IMR-90 (cell line): ENCODE data around the gene ROBO1. TPM values are rescaled to one million over a fixed set of nuclear protein-coding genes. Genes with fewer than 3 reads are reported as not detected.

ENCODE experiments used
- ATAC-seq: fragments of 200-7000 bp; cut with Tn5 transposase; 2 replicates; pipeline ENCODE4 v1.9.1; 2020; ENCODE audit warnings: low read depth, mild to moderate bottlenecking, moderate library complexity
- BruUV-seq: library from RNA; stranded (reverse); fragments of 400-500 nt; replicated peaks from 2 replicates; lab custom pipeline; 2021; lab: Mats Ljungman, UMichigan
- CTCF ChIA-PET: fragments of 300-600 bp; formaldehyde crosslinking; extraction: SDS; loops from one replicate; lab custom pipeline; 2021; ENCODE audit warnings: antibody characterized with exemption; lab: Yijun Ruan, JAX
- POLR2A ChIA-PET: fragments of 300-600 bp; sonication (Branson Sonifier 250); formaldehyde crosslinking; loops from one replicate; lab custom pipeline; 2022; ENCODE audit warnings: antibody characterized with exemption; ENCODE audit not compliant: unreplicated experiment; lab: Charles Lee
- DNase-seq: peaks from one replicate; pipeline ENCODE4 v3.0.0; 2013
- H2AFZ ChIP-seq: replicated peaks from 2 replicates; pipeline ENCODE3; 2013; ENCODE audit warnings: low read length, mild to moderate bottlenecking; ENCODE audit not compliant: poor library complexity
- H2AK5ac ChIP-seq: 2 replicates; pipeline ENCODE4 v1.6.1; 2013; ENCODE audit warnings: low read depth, low read length, inconsistent platforms
- H2AK9ac ChIP-seq: replicated peaks from 2 replicates; pipeline ENCODE3; 2013; ENCODE audit warnings: mild to moderate bottlenecking, low read depth, low read length, moderate library complexity; ENCODE audit not compliant: poor library complexity
- H2BK120ac ChIP-seq: 2 replicates; pipeline ENCODE4 v1.6.1; 2013; ENCODE audit warnings: low read depth, low read length, inconsistent platforms
- H2BK15ac ChIP-seq: 3 replicates; pipeline ENCODE4 v1.6.1; 2013; ENCODE audit warnings: low read depth, low read length, inconsistent platforms
- H2BK20ac ChIP-seq: 2 replicates; pipeline ENCODE4 v1.6.1; 2013; ENCODE audit warnings: low read depth, mild to moderate bottlenecking, inconsistent platforms, low read length, moderate library complexity
- H2BK5ac ChIP-seq: 2 replicates; pipeline ENCODE4 v1.6.1; 2013; ENCODE audit warnings: mild to moderate bottlenecking, low read depth, low read length, inconsistent platforms; ENCODE audit not compliant: poor library complexity, severe bottlenecking
- H3K14ac ChIP-seq: replicated peaks from 2 replicates; pipeline ENCODE4 v1.6.1; 2013; ENCODE audit warnings: low read depth, low read length, inconsistent platforms
- H3K18ac ChIP-seq: 2 replicates; pipeline ENCODE4 v1.6.1; 2013; ENCODE audit warnings: low read depth, low read length, control low read depth
- H3K23ac ChIP-seq: 2 replicates; pipeline ENCODE4 v1.6.1; 2013; ENCODE audit warnings: low read depth, low read length, inconsistent platforms
- H3K27ac ChIP-seq: 2 replicates; pipeline ENCODE4 v1.5.1; 2013; ENCODE audit warnings: mild to moderate bottlenecking, control low read depth, low read length; ENCODE audit not compliant: insufficient read depth
- H3K27me3 ChIP-seq: 2 replicates; pipeline ENCODE4 v1.6.1; 2013; ENCODE audit warnings: low read length; ENCODE audit not compliant: control insufficient read depth, insufficient read depth
- H3K36me3 ChIP-seq: 2 replicates; pipeline ENCODE4 v1.6.1; 2013; ENCODE audit warnings: low read length, mixed read lengths; ENCODE audit not compliant: control insufficient read depth, insufficient read depth
- H3K4ac ChIP-seq: 2 replicates; pipeline ENCODE4 v1.6.1; 2013; ENCODE audit warnings: low read depth, low read length, inconsistent platforms
- H3K4me1 ChIP-seq: 2 replicates; pipeline ENCODE4 v1.6.1; 2013; ENCODE audit warnings: low read length, mixed read lengths; ENCODE audit not compliant: control insufficient read depth, insufficient read depth
- H3K4me2 ChIP-seq: 2 replicates; pipeline ENCODE4 v1.6.1; 2013; ENCODE audit warnings: low read depth, mild to moderate bottlenecking, control low read depth, low read length, moderate library complexity
- H3K4me3 ChIP-seq: 2 replicates; pipeline ENCODE4 v1.5.1; 2013; ENCODE audit warnings: low read depth, mild to moderate bottlenecking, control low read depth, low read length, moderate library complexity; ENCODE audit not compliant: insufficient read depth
- H3K56ac ChIP-seq: 2 replicates; pipeline ENCODE4 v1.6.1; 2013; ENCODE audit warnings: low read length, inconsistent platforms; ENCODE audit not compliant: insufficient read depth; ENCODE audit errors: extremely low read depth
- H3K79me1 ChIP-seq, 2 experiments: 2 replicates each; pipeline ENCODE4 v1.6.1; 2013; ENCODE audit warnings: low read length in 2 of 2, inconsistent platforms in 1 of 2, low read depth in 1 of 2
- H3K9ac ChIP-seq: 2 replicates; pipeline ENCODE4 v1.6.1; 2013; ENCODE audit warnings: low read depth, low read length, control low read depth
- H3K9me1 ChIP-seq: 2 replicates; pipeline ENCODE4 v1.6.1; 2013; ENCODE audit warnings: low read length, inconsistent platforms; ENCODE audit not compliant: insufficient read depth
- H3K9me3 ChIP-seq: 2 replicates; pipeline ENCODE4 v1.6.1; 2013; ENCODE audit warnings: low read length; ENCODE audit not compliant: control insufficient read depth, insufficient read depth
- H4K20me1 ChIP-seq: 2 replicates; pipeline ENCODE4 v1.6.1; 2013; ENCODE audit warnings: low read length, inconsistent platforms; ENCODE audit not compliant: insufficient read depth
- H4K5ac ChIP-seq: 2 replicates; pipeline ENCODE4 v1.6.1; 2013; ENCODE audit warnings: mild to moderate bottlenecking, low read depth, low read length, control low read depth
- H4K8ac ChIP-seq, 2 experiments: 2 replicates each; pipeline ENCODE4 v1.6.1; 2013; ENCODE audit warnings: low read depth in 2 of 2, low read length in 2 of 2, control low read depth in 1 of 2, inconsistent platforms in 1 of 2
- H4K91ac ChIP-seq: 2 replicates; pipeline ENCODE4 v1.6.1; 2013; ENCODE audit warnings: low read depth, low read length, inconsistent platforms; ENCODE audit not compliant: insufficient read depth
- BHLHE40 ChIP-seq: fragments of 150-350 bp; IDR thresholded peaks from 2 replicates; pipeline ENCODE4 v1.6.1; 2016; ENCODE audit warnings: mild to moderate bottlenecking, low read depth, low read length
- CEBPB ChIP-seq: IDR thresholded peaks from 2 replicates; pipeline ENCODE4 v1.6.1; 2012; ENCODE audit warnings: low read depth, low read length, improper control_type of control experiment
- CHD1 ChIP-seq: IDR thresholded peaks from 2 replicates; pipeline ENCODE4 v1.6.1; 2012; ENCODE audit warnings: low read depth, low read length, improper control_type of control experiment
- CTCF ChIP-seq: conservative IDR thresholded peaks from 2 replicates; pipeline ENCODE4 v1.5.1; 2012; ENCODE audit warnings: mild to moderate bottlenecking, low read depth, low read length, improper control_type of control experiment
- ELK1 ChIP-seq: fragments of 150-350 bp; IDR thresholded peaks from 2 replicates; pipeline ENCODE4 v1.6.1; 2016; ENCODE audit warnings: low read depth, mild to moderate bottlenecking, low read length, moderate library complexity, borderline replicate concordance
- FOS ChIP-seq: fragments of 150-350 bp; IDR thresholded peaks from 2 replicates; pipeline ENCODE4 v1.6.1; 2016; ENCODE audit warnings: low read depth, low read length
- MAFK ChIP-seq: IDR thresholded peaks from 2 replicates; pipeline ENCODE4 v1.6.1; 2012; ENCODE audit warnings: low read depth, low read length, improper control_type of control experiment
- MAZ ChIP-seq: IDR thresholded peaks from 2 replicates; pipeline ENCODE4 v1.6.1; 2012; ENCODE audit warnings: low read depth, mild to moderate bottlenecking, low read length, improper control_type of control experiment, moderate library complexity, borderline replicate concordance
- MXI1 ChIP-seq: IDR thresholded peaks from 2 replicates; pipeline ENCODE4 v1.6.1; 2012; ENCODE audit warnings: low read depth, mild to moderate bottlenecking, low read length, moderate library complexity, borderline replicate concordance
- RAD21 ChIP-seq: IDR thresholded peaks from 2 replicates; pipeline ENCODE4 v1.6.1; 2012; ENCODE audit warnings: low read length, improper control_type of control experiment
- RCOR1 ChIP-seq: IDR thresholded peaks from 2 replicates; pipeline ENCODE4 v1.6.1; 2012; ENCODE audit warnings: mild to moderate bottlenecking, low read length, improper control_type of control experiment; ENCODE audit not compliant: insufficient replicate concordance
- RFX5 ChIP-seq: IDR thresholded peaks from 2 replicates; pipeline ENCODE4 v1.8.0; 2012; ENCODE audit warnings: low read depth, mild to moderate bottlenecking, low read length, moderate library complexity
- USF2 ChIP-seq: fragments of 150-350 bp; IDR thresholded peaks from 2 replicates; pipeline ENCODE4 v1.6.1; 2017; ENCODE audit warnings: mild to moderate bottlenecking, antibody characterized with exemption, low read length, low read depth
- WGBS, 2 experiments: methylation state at CpG; one replicate each; pipeline versions ENCODE4 v1.1.5 to v1.1.7; 2013; ENCODE audit warnings: missing lambda C conversion rate in 2 of 2; ENCODE audit not compliant: insufficient read length in 1 of 2; ENCODE audit errors: extremely low coverage in 2 of 2; 5-methylcytosine and 5-hydroxymethylcytosine counted together
- dilution Hi-C: fragments of 300-500 bp; cut with HindIII; formaldehyde crosslinking; loops from one replicate; pipeline ENCODE4 v1.14.3; 2018; ENCODE audit warnings: low sequenced_read_pairs; ENCODE audit not compliant: unreplicated experiment
- in situ Hi-C: fragments of 300-500 bp; cut with MboI; formaldehyde crosslinking; loops from 3 replicates; pipeline ENCODE4 v1.14.3; 2019; ENCODE audit warnings: low sequenced_read_pairs, inconsistent platforms, mixed read lengths
- intact Hi-C: fragments of 100-400 bp; cut with micrococcal nuclease; formaldehyde crosslinking; loops from 2 replicates; pipeline ENCODE4 v1.10.0; 2022
- polyA plus RNA-seq, 3 experiments: library from polyadenylated mRNA; depleted of rRNA; stranded (reverse); fragments of >200 nt; gene quantifications; 2 replicates each; pipeline ENCODE4 v1.2.3, GENCODE V29; 2012; ENCODE audit warnings: low replicate concordance in 1 of 3
- total RNA-seq: library from RNA; depleted of rRNA; stranded (reverse); fragments of >200 nt; gene quantifications from 2 replicates; pipeline ENCODE4 v1.2.3, GENCODE V29; 2012

The ROBO1 gene
- total and polyA plus RNA-seq, 2 of the 4 experiments (the other 2 are of a cell fraction) = 24.1 to 53.9 TPM

GRCh38 chr3:79555655-79556054 lies 212.1 kb downstream of the ROBO1 start:
- Histone ChIP-seq H4K5ac (no peak overlapping the region), H3K23ac (no peak overlapping the region), H2AFZ (no peak overlapping the region), H4K8ac (no peak overlapping the region), H2BK20ac (no peak overlapping the region), H3K9ac (no peak overlapping the region), H3K14ac (no peak overlapping the region), H3K27ac (no peak overlapping the region), H4K91ac (no peak overlapping the region), H2AK9ac (no peak overlapping the region), H3K56ac (no peak overlapping the region), H3K27me3 (no peaks in the 10 kb centered on the region), H2AK5ac (no peak overlapping the region), H2BK5ac (no peak overlapping the region), H3K4me2 (no peak overlapping the region), H3K36me3 (no peaks in the 10 kb centered on the region), H3K4me3 (no peak overlapping the region), H4K20me1 (no peaks in the 10 kb centered on the region), H3K9me3 (no peaks in the 10 kb centered on the region), H3K4me1 (no peaks in the 10 kb centered on the region), H3K4ac (no peak overlapping the region), H3K79me1 (no peaks in the 10 kb centered on the region), H3K9me1 (no peaks in the 10 kb centered on the region), H2BK120ac (no peak overlapping the region), H2BK15ac (no peak overlapping the region), H3K18ac (no peak overlapping the region)
- no peak for ATAC-seq
- CTCF ChIA-PET = no interaction called here
- no CpG with 5 or more reads among the region's 1 CpG for WGBS, 2 experiments
- TF ChIP-seq CHD1 (no peak), CTCF (no peak), MXI1 (no peak), MAZ (no peak), RFX5 (no peak), BHLHE40 (no peak), RCOR1 (no peak), ELK1 (no peak), MAFK (no peak), RAD21 (no peak), FOS (no peak), USF2 (no peak), CEBPB (no peak)
- dilution Hi-C loops = no loop called here
- POLR2A ChIA-PET = no interaction called here
- in situ Hi-C loops = no loop called here
- no peak for DNase-seq
- intact Hi-C loops = no loop called here
- BruUV-seq = no TSS peak
